Spleen (tissue), 11 donors: Measurements from ENCODE around the gene LTBP1. TPM values are rescaled to one million over a fixed set of nuclear protein-coding genes. Genes with fewer than 3 reads are reported as not detected.

ENCODE experiments used
- DNase-seq: peaks from one replicate; pipeline ENCODE4 v3.0.0-alpha.2; 2020
- H3K27ac ChIP-seq, 8 donors: fragments of 200-600 bp; sonication (generic) in 7 of 8; 1 replicate in 4 of 8; 2 replicates in 4 of 8; pipeline versions ENCODE4 v1.5.0 to v1.8.0; 2016 to 2021; ENCODE audit warnings: inconsistent platforms in 4 of 8, mild to moderate bottlenecking in 4 of 8, moderate library complexity in 1 of 8
- H3K27me3 ChIP-seq, 7 donors: fragments of 200-600 bp; sonication (generic) in 6 of 7; replicated peaks in 1 of 7; 1 replicate in 4 of 7; 2 replicates in 3 of 7; pipeline versions ENCODE4 v1.5.0 to v1.8.0; 2016 to 2021; ENCODE audit warnings: inconsistent platforms in 3 of 7, mild to moderate bottlenecking in 1 of 7
- H3K36me3 ChIP-seq, 6 donors: fragments of 200-600 bp; sonication (generic) in 5 of 6; 1 replicate in 4 of 6; 2 replicates in 2 of 6; pipeline versions ENCODE4 v1.5.0 to v1.8.0; 2016 to 2021; ENCODE audit warnings: inconsistent platforms in 2 of 6
- H3K4me1 ChIP-seq, 6 donors: fragments of 200-600 bp; sonication (generic) in 5 of 6; 1 replicate in 3 of 6; 2 replicates in 3 of 6; pipeline versions ENCODE4 v1.5.0 to v1.8.0; 2016 to 2021; ENCODE audit warnings: inconsistent platforms in 3 of 6
- H3K4me3 ChIP-seq, 8 donors: fragments of 200-600 bp; sonication (generic) in 7 of 8; 1 replicate in 4 of 8; 2 replicates in 4 of 8; pipeline versions ENCODE4 v1.5.0 to v1.8.0; 2016 to 2021; ENCODE audit warnings: inconsistent platforms in 4 of 8, mild to moderate bottlenecking in 4 of 8, moderate library complexity in 2 of 8
- H3K9me3 ChIP-seq, 8 donors: fragments of 200-600 bp; sonication (generic) in 7 of 8; 1 replicate in 4 of 8; 2 replicates in 4 of 8; pipeline versions ENCODE4 v1.5.0 to v1.8.0; 2016 to 2021; ENCODE audit warnings: inconsistent platforms in 4 of 8
- POLR2A ChIP-seq, 3 donors: fragments of 450-650 bp; IDR thresholded peaks; one replicate each; pipeline ENCODE4 v1.5.1; 2017; ENCODE audit warnings: antibody characterized with exemption in 3 of 3, mild to moderate bottlenecking in 1 of 3
- POLR2AphosphoS5 ChIP-seq, 3 donors: sonication (generic); formaldehyde crosslinking; IDR thresholded peaks; one replicate each; pipeline ENCODE4 v1.5.1; 2017; ENCODE audit warnings: antibody characterized with exemption in 3 of 3
- WGBS, 5 donors: extraction: QIAGEN DNeasy Blood & Tissue Kit in 3 of 5; methylation state at CpG; one replicate each; pipeline versions ENCODE4 v1.1.5 to v1.1.7; 2013 to 2018; 5-methylcytosine and 5-hydroxymethylcytosine counted together
- intact Hi-C: fragments of 100-400 bp; cut with DNase I; formaldehyde crosslinking; loops from one replicate; pipeline ENCODE4 v1.15.0; 2023; ENCODE audit warnings: low total_unique reads
- polyA plus RNA-seq, 3 donors: library from polyadenylated mRNA; stranded (reverse); fragments of 200-250 nt; gene quantifications; one replicate each; pipeline ENCODE4 v1.2.1, GENCODE V29; 2013
- total RNA-seq, 7 donors: library from RNA; depleted of rRNA in 3 of 7; stranded (reverse); fragments of >200 nt in 3 of 7; fragmentation: NEBNext Ultra II Directional in 4 of 7; extraction: Animal tissue kit (Norgen Biotek cat#: 25700) in 4 of 7; gene quantifications; one replicate each; pipeline versions ENCODE4 v1.1.0 to v1.2.1, GENCODE V29; 2016 to 2021
- TF ChIP-seq, protein P1 (sequence below), 11 experiments: fragments of 200-600 bp in 7 of 11; fragments of 450-650 bp in 4 of 11; sonication (generic) in 4 of 11; IDR thresholded peaks in 8 of 11; conservative IDR thresholded peaks in 3 of 11; 1 replicate in 7 of 11; 2 replicates in 4 of 11; pipeline versions ENCODE4 v1.4.0 to v1.8.0; 2016 to 2021; ENCODE audit warnings: antibody characterized with exemption in 11 of 11, inconsistent platforms in 4 of 11, mild to moderate bottlenecking in 1 of 11
- donor health status: healthy with polysubstance abuse.
- donor health status: DM: no; HTN: no; CAD: no; lungs with moderate emphysema.
- donor health status: DM: no; HTN: no; CAD: no.
- donor health status: Bipolar disorder and iron deficiency.
- donor health status: healthy.
- donor health status: DM: no; HTN: no; CAD: no.
- donor health status: DM: yes; HTN: yes; CAD: no.

The LTBP1 gene
- total and polyA plus RNA-seq, 10 donors = 6.8 to 28.0 (median 13.3) TPM

DNA sequence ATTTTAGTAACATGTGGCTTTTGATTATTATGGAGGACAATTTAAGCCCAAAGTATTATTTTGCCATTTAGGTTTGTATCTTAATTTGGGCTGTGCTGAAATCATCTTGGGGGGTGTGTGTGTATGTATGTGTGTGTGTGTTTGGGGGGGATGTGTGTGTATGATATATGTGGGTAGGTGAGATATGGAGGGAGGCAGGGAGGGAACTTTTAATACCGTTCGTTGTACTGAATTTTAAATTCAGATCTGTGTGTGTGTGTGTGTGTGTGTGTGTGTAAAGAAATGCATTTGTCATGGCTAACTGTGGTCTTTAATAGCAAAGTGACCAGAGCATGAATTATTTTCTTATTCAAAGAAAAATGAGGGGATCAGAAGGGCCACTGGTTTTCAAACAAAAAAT is 113.7 kb downstream of the LTBP1 start:
- 66 to 87% (median 81%) methylated on average over 2 of the region's 2 CpGs for WGBS, 5 donors
- no peaks in the 10 kb centered on the region for H3K36me3 ChIP-seq
- no peak for TF ChIP-seq POLR2AphosphoS5 (IDR thresholded peaks at IDR 0.05)
- TF ChIP-seq, protein P1, sequence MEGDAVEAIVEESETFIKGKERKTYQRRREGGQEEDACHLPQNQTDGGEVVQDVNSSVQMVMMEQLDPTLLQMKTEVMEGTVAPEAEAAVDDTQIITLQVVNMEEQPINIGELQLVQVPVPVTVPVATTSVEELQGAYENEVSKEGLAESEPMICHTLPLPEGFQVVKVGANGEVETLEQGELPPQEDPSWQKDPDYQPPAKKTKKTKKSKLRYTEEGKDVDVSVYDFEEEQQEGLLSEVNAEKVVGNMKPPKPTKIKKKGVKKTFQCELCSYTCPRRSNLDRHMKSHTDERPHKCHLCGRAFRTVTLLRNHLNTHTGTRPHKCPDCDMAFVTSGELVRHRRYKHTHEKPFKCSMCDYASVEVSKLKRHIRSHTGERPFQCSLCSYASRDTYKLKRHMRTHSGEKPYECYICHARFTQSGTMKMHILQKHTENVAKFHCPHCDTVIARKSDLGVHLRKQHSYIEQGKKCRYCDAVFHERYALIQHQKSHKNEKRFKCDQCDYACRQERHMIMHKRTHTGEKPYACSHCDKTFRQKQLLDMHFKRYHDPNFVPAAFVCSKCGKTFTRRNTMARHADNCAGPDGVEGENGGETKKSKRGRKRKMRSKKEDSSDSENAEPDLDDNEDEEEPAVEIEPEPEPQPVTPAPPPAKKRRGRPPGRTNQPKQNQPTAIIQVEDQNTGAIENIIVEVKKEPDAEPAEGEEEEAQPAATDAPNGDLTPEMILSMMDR (IDR thresholded peaks at IDR 0.05 in 8 of 11, conservative IDR thresholded peaks at IDR 0.05 in 3 of 11) = no peak
- no peak for TF ChIP-seq POLR2A (IDR thresholded peaks at IDR 0.05)
- H3K4me3 ChIP-seq = no peak overlapping the region
- no peak for DNase-seq
- no peaks in the 10 kb centered on the region for H3K4me1 ChIP-seq
- intact Hi-C loops = no loop called here
- no peaks in the 10 kb centered on the region for H3K27me3 ChIP-seq
- H3K27ac ChIP-seq = no peak overlapping the region
- peaks cover 0 to 6% (median 0%) of the 10 kb centered on the region in 8 donors for H3K9me3 ChIP-seq

GRCh38 chr2:33062665-33063250 is 116.0 kb downstream of the LTBP1 start:
- 83 to 92% (median 83%) methylated on average over 4 of the region's 4 CpGs for WGBS, 5 donors
- Histone ChIP-seq H3K4me1 (no peaks in the 10 kb centered on the region), H3K36me3 (no peaks in the 10 kb centered on the region), H3K27ac (no peak overlapping the region), H3K27me3 (no peaks in the 10 kb centered on the region), H3K4me3 (no peak overlapping the region), H3K9me3 (peaks cover 0 to 6% (median 0%) of the 10 kb centered on the region in 8 donors)
- intact Hi-C loops = no loop called here
- no peak for TF ChIP-seq POLR2A (IDR thresholded peaks at IDR 0.05)
- TF ChIP-seq, protein P1 (IDR thresholded peaks at IDR 0.05 in 8 of 11, conservative IDR thresholded peaks at IDR 0.05 in 3 of 11) = no peak
- no peak for TF ChIP-seq POLR2AphosphoS5 (IDR thresholded peaks at IDR 0.05)
- no peak for DNase-seq

GRCh38 chr2:33064349-33064801 is 117.6 kb downstream of the LTBP1 start:
- no peak for DNase-seq
- H3K27ac ChIP-seq = no peak overlapping the region
- WGBS, 5 donors = 80 to 95% (median 90%) methylated on average over 3 of the region's 3 CpGs
- H3K4me3 ChIP-seq = no peak overlapping the region
- H3K4me1 ChIP-seq = no peaks in the 10 kb centered on the region
- TF ChIP-seq POLR2AphosphoS5 (IDR thresholded peaks at IDR 0.05) = no peak
- no peak for TF ChIP-seq POLR2A (IDR thresholded peaks at IDR 0.05)
- TF ChIP-seq, protein P1 (IDR thresholded peaks at IDR 0.05 in 8 of 11, conservative IDR thresholded peaks at IDR 0.05 in 3 of 11) = no peak
- H3K36me3 ChIP-seq = no peaks in the 10 kb centered on the region
- no peaks in the 10 kb centered on the region for H3K27me3 ChIP-seq
- peaks cover 0 to 6% (median 0%) of the 10 kb centered on the region in 8 donors for H3K9me3 ChIP-seq
- intact Hi-C loops = no loop called here

GRCh38 chr2:33067598-33067997 is 120.8 kb downstream of the LTBP1 start:
- DNase-seq = no peak
- no peak for TF ChIP-seq POLR2AphosphoS5 (IDR thresholded peaks at IDR 0.05)
- TF ChIP-seq, protein P1 (IDR thresholded peaks at IDR 0.05 in 8 of 11, conservative IDR thresholded peaks at IDR 0.05 in 3 of 11) = no peak
- no peaks in the 10 kb centered on the region for H3K36me3 ChIP-seq
- H3K27me3 ChIP-seq = no peaks in the 10 kb centered on the region
- peaks cover 0 to 6% (median 0%) of the 10 kb centered on the region in 8 donors for H3K9me3 ChIP-seq
- no peaks in the 10 kb centered on the region for H3K4me1 ChIP-seq
- no peak overlapping the region for H3K27ac ChIP-seq
- H3K4me3 ChIP-seq = no peak overlapping the region
- intact Hi-C loops = no loop called here
